Measurements from ENCODE around the gene SND1.

SND1 gene

DNA sequence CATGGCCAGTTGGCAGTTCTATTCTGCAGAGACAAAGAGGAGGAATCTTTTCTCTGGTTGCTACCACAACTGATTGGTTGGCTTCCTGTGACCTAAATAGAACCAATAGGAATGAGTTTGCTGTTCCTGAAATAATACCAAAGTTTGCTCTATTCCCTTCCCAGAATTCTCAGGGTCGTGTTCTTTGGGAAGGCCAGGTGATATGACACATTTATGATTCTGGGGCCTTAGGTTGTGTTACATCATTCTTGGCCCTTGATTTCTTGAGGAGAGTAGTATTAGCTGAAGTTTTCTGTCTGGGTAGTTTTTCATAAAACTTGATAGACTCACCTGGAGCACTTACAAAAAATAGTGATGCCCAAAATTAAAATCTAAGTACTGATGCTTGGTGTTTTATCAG is 207.3 kb downstream of the SND1 start:
- no peak for TF ChIP-seq CTCF (IDR thresholded peaks at IDR 0.05; ENCODE audit: borderline replicate concordance, control extremely low read depth, extremely low read depth, insufficient read depth, missing control alignments)
- DNase-seq (ENCODE audit: low spot score) = no peak
- in situ Hi-C loops (cut with MboI; ENCODE audit: low sequenced_read_pairs, unreplicated experiment) = no loop called here

DNA sequence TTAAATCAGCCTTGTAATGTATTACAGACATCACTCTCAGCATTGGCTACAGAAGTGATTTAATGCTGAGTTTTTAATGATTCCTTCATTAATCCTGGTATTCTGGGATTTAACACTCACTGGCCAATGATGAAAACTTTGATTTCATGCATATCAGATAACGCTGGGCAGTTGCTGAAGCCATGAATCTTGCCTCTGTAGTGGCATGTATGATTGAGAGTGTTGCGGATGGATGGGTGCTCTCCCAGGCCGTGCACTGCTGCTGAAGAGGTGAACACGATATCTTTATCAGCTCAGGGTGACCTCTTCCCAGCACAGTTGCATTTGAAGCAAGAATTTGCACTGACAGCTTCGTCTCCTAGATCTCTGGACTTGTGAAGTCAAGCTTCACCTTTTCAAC is 210.5 kb downstream of the SND1 start:
- no peak for TF ChIP-seq CTCF (IDR thresholded peaks at IDR 0.05; ENCODE audit: borderline replicate concordance, control extremely low read depth, extremely low read depth, insufficient read depth, missing control alignments)
- DNase-seq (ENCODE audit: low spot score) = no peak
- in situ Hi-C loops (cut with MboI; ENCODE audit: low sequenced_read_pairs, unreplicated experiment) = no loop called here

DNA sequence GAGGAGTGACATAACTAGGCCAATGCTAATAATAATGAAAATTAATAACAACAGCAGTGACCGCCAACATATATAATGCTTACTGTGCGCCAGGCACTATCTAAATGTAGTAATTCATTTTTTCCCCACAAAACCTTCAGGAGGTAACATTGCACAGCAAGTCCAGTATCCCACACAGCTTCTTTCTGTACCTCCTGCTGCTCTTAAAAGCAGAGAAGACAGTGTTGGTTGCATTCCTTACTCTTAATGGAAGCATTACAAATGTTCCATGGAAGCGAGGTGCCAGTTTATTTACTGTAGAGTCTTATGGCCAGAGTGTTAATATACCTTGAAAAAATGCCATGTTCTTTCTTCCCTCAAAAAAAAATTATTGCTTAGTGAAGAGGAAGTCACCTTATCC is 211.1 kb downstream of the SND1 start:
- no peak for DNase-seq (ENCODE audit: low spot score)
- in situ Hi-C loops (cut with MboI; ENCODE audit: low sequenced_read_pairs, unreplicated experiment) = no loop called here

DNA sequence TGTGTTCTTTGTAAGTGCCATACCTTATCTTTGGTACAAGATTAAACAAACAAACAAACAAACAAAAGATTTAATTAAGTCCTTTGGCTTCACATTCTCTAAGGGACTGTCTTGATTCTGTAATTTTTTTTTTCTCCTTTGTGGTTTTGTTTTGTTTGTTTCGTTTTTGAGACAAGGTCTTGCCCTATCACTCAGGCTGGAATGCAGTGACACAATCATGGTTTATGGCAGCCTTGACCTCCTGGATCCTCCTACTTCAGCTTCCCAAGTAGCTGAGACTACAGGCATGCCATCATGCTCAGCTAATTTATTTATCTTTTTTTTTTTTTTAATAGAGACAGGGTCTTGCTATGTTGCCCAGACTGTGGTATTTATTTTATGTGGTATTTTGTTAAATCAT is 213.5 kb downstream of the SND1 start:
- TF ChIP-seq CTCF (IDR thresholded peaks at IDR 0.05; ENCODE audit: borderline replicate concordance, control extremely low read depth, extremely low read depth, insufficient read depth, missing control alignments) = no peak
- no peak for DNase-seq (ENCODE audit: low spot score)
- in situ Hi-C loops (cut with MboI; ENCODE audit: low sequenced_read_pairs, unreplicated experiment) = no loop called here

More for the DNA sequence above, 211.1 kb downstream of the SND1 start:
- TF ChIP-seq CTCF (IDR thresholded peaks at IDR 0.05; ENCODE audit: borderline replicate concordance, control extremely low read depth, extremely low read depth, insufficient read depth, missing control alignments) = no peak

- no peak for DNase-seq (ENCODE audit: low spot score)
- TF ChIP-seq CTCF (IDR thresholded peaks at IDR 0.05; ENCODE audit: borderline replicate concordance, control extremely low read depth, extremely low read depth, insufficient read depth, missing control alignments) = no peak
- in situ Hi-C loops (cut with MboI; ENCODE audit: low sequenced_read_pairs, unreplicated experiment) = no loop called here
Observed at GRCh38 chr7:127870231-127870907, 218.4 kb downstream of the SND1 start.

GRCh38 chr7:127871226-127871625 is 219.2 kb downstream of the SND1 start:
- TF ChIP-seq CTCF (IDR thresholded peaks at IDR 0.05; ENCODE audit: borderline replicate concordance, control extremely low read depth, extremely low read depth, insufficient read depth, missing control alignments) = no peak
- in situ Hi-C loops (cut with MboI; ENCODE audit: low sequenced_read_pairs, unreplicated experiment) = no loop called here
- no peak for DNase-seq (ENCODE audit: low spot score)

Measured in GM13976 (cell line).